CD4-positive, alpha-beta T cell treated with Interferon gamma for 1 hour (primary cell): Measurements from ENCODE around the gene NMT2.

Source experiments
- DNase-seq: peaks from one replicate; pipeline ENCODE4 v3.0.0-alpha.2; 2020

Gene NMT2

GRCh38 chr10:15180736-15181135, 12.2 kb upstream of the NMT2 start:
- no peak for DNase-seq

GRCh38 chr10:15176269-15176668, 7.8 kb upstream of the NMT2 start:
- no peak for DNase-seq

- DNase-seq = no peak
Observed at GRCh38 chr10:15175587-15175986, 7.1 kb upstream of the NMT2 start.

- DNase-seq = no peak
Observed at GRCh38 chr10:15172306-15172840, 3.9 kb upstream of the NMT2 start.

GRCh38 chr10:15169555-15170401, 1.3 kb upstream of the NMT2 start:
- DNase-seq = peak; percentile 41

- peak; percentile 93 for DNase-seq
Observed at GRCh38 chr10:15168786-15169554, 477 bp upstream of the NMT2 start.

- DNase-seq = peak; percentile 42
Observed at GRCh38 chr10:15167411-15168290, 842 bp downstream of the NMT2 start.

- DNase-seq = no peak
Observed at GRCh38 chr10:15166325-15166724, 2.2 kb downstream of the NMT2 start.

GRCh38 chr10:15163253-15163828, 5.2 kb downstream of the NMT2 start:
- no peak for DNase-seq

- no peak for DNase-seq
Observed at GRCh38 chr10:15158972-15159371, 9.5 kb downstream of the NMT2 start.

GRCh38 chr10:15158448-15158847, 10.0 kb downstream of the NMT2 start:
- DNase-seq = no peak

GRCh38 chr10:15155978-15156656, 12.4 kb downstream of the NMT2 start:
- DNase-seq = no peak

GRCh38 chr10:15152556-15152955, 15.9 kb downstream of the NMT2 start:
- DNase-seq = no peak

GRCh38 chr10:15150563-15150962, 17.9 kb downstream of the NMT2 start:
- no peak for DNase-seq

GRCh38 chr10:15149042-15149771, 19.3 kb downstream of the NMT2 start:
- no peak for DNase-seq

- DNase-seq = no peak
Observed at GRCh38 chr10:15147594-15148392, 20.7 kb downstream of the NMT2 start.

GRCh38 chr10:15146366-15146765, 22.1 kb downstream of the NMT2 start:
- no peak for DNase-seq

GRCh38 chr10:15144788-15145187, 23.7 kb downstream of the NMT2 start:
- no peak for DNase-seq

- DNase-seq = peak; percentile 64
Observed at GRCh38 chr10:15141136-15142054, 27.1 kb downstream of the NMT2 start.
